D341Med (cell line): ENCODE measurements around the gene GPRIN2.

Experiments
- DNase-seq: peaks from one replicate; pipeline ENCODE4 v3.0.0; 2012; ENCODE audit warnings: low spot score

Gene GPRIN2

DNA sequence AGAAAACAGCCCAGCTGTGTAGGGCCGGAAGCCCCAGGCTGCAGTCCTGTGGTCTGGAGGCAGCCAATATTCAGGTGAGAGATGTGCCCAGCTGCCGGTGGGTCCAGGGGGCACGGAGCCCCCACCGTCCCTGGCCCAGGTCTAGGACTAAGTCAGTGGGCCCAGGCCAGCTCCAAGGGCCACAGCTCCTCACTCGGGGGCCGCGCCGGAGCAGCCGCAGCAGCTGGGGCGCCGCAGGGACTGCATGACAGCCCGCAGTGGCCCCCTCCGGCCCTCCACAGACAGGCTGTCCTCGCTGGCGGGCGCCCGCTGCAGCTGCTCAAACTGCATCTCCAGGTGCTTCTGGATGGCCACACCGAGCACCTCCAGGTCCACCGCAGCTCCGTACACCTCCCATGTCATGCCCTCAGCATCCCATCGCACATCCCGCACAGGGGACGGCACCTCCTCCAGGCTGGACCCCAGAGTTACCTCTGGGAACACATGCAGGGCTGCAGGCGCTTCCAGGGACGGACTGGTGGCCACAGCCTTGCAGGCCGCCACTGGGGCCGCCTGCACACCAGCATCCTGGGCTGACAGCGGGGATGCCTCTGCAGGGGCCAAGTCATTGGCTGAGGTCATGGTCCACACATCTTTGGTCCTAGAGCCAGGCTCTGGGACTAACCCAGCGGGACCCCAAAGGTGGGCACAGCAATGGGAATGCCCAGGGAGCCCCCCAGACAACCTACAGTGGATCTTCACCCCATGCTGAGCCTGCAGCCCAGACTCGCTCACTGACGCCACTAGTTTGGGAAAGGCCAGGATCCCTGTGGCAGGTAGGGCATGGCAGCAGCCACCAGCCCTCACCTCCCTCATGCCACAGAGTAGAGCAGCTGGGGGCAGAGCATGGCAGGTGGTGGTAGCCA, 7.0 kb downstream of the GPRIN2 start:
- no peak for DNase-seq

DNA sequence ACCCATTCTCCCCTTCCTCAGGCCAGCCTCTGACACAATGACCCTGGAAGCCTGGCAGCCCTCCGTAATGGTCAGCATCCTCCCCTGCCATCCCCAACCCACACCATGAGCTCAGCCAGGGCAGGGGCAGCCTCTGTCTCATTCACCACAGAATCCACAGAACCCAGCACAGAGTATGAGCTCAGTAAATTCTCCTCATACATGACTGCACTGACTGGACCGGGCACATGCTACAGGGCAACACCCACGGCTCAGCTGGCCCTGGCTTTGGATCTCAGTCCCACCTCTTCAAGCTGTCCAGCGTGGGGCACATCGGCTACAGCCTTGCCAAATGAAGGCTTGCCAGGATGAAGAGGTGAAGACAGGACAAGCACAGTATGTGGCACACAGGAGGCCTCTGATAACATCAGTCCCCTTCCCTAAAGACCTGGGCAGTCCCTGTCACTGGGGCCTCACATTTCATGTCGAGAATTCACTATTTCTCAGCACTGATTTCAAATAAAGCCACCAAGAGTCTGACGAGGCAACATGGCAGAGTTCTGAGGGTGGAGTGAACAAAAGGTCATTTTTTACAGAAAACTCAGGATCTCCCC, 7.9 kb downstream of the GPRIN2 start:
- no peak for DNase-seq

DNA sequence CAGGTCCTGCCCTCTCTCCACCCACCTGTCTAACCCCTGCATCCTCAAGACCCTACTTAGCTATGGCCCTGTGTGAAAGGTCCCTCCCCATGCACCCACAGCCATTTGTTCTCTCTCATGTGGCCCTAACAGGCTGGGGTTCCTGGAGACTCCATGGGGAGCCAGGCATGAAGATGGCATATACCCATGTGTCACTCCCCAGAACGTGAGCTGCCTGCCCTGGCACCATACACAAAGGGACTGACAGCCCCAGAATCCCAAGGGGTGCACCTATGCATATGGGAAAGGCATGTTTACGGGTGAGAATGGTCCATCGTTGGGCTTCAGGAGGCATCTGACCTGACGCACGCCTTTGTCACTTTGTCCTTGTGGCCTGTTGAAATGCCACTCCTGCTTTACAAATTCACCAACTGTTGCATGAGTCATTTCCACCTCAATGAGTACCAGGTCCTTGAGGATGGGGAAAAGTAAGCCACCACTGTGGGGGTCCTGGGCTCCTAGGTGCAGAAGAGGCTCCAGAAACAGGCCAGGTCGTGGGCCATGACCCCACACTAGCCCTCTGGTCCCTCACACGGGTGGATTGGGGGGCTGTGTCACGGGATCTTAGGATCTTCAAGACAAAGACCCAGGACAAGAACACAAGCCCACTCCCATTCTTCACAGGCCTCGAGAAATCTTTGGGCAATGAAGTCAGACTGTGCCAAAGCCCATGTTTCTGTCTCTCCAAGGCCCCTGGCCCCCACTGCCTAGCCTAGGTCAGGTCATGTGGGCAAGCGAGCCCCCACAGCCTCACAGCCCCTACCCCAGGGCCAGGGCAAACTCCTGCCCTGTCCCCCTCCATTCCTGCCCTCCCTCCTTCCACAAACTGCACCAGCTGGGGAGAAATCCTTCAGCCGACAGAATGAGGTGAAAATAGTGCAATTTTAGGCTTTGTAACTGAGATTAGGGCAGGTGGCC, 8.6 kb downstream of the GPRIN2 start:
- DNase-seq, result no peak

DNA sequence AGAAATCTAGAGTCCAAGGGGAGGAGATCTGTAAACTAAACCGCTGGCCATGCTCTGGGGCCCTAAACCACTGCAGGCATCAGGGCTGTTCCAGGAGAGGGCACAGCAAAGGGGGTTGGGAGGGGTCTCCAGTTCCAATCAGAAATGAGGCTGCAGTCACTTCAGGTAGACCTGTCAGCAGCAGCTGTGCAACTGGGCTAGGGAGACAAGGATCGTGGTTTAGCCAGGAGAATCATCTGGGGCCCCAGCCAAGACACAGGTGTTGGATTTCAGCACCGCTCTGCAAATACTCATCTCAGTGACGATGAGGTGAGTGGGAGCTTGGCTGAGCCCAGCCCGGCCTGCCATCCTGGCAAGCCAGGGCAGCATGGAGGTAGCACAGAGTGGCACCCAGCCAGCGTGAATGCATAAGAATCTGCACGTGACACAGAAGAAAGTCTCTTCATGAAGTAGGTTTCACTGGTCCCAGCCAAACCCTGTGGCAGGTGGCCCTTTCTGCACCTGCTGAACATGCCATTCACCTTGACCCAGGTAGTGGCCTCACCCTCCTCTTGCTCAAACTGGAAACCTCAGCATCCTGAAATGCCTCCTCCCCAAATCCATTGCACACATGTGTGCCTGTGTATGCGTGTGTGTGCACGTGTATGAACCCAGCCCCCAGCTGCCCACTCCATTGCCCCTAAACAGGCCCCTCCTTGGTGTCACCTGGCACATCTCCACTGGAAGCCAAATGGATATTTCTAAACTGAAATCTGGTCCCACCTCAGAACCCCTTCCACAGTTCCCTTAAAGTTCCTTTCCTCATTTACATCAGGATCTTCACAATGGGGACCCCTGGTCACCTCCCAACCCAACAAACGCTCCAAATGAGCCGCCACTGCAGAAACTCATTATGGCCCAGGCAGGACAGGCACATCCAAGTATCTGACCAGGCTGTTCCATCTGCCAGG, 9.6 kb downstream of the GPRIN2 start:
- no peak for DNase-seq

DNA sequence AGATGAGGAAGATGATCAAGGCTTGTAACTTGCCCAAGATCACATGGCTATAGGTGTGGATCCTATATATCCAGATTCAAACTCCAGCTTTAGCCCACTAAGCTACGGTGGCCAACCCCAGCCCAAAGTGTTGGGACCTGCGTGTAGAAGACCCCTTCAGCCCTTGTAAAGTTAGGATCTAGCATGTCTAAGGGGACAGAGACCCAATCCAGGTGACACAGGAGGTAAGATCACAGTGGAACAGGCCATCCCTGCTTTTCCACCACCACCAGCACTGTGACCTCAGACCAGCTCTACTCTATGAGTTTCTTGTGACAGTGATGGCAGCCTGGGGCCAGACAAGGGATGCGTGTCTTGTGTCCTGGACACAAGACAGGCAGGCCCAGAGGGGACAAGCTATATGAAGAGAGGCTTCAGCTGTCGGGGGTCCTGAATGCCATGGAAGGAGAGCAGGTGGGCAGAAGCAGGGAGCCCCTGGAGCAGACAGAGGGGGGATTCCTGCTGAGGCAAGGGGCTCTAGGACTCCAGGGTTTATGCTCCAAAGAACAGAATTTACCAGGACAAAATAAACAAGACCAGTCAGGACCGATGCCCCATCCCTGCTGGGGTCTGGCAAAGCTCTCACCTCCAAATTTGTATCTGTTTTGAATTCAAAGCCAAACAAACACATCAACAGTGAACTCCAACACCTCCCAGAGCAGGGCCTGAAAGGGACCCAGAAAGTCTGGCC, 10.4 kb downstream of the GPRIN2 start:
- no peak for DNase-seq

DNA sequence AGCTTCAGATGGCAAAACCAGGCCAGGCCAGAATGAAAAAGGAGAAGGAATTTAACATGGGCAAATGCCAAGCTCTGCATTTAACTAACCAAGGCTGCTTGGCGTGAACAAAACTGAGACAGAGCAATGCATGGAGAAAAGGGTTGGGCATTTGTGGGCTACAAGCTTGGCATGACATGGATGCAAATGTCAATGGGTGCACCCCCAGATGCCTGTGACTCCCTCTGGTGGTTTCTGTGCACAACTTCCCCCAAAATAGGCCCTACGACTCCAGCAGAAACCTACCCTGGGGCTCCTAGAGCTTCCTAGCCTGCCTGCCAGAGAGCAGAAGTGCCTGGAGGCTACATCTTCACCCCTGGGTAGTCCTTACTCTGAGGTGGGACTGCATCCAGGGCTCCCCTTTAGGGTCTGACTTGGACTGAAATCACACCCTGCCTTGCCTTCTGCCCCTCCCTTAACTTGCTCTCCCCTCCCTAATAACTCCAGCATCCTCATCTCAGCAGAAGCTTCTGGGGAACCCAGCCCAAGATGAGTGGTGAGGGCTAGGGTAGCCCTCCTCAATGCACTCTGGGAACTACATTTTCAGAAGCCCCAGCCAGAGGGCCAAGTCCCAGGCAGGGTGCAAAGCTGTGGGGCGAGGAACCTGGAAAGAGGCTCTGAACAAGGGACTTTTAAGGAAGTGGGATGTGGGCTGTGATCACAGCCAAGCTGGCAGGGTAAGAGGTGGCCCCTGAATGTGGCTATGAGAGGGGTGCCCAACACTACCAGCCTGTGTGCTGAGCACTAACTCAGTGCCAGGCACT, 11.3 kb downstream of the GPRIN2 start:
- no peak for DNase-seq

DNA sequence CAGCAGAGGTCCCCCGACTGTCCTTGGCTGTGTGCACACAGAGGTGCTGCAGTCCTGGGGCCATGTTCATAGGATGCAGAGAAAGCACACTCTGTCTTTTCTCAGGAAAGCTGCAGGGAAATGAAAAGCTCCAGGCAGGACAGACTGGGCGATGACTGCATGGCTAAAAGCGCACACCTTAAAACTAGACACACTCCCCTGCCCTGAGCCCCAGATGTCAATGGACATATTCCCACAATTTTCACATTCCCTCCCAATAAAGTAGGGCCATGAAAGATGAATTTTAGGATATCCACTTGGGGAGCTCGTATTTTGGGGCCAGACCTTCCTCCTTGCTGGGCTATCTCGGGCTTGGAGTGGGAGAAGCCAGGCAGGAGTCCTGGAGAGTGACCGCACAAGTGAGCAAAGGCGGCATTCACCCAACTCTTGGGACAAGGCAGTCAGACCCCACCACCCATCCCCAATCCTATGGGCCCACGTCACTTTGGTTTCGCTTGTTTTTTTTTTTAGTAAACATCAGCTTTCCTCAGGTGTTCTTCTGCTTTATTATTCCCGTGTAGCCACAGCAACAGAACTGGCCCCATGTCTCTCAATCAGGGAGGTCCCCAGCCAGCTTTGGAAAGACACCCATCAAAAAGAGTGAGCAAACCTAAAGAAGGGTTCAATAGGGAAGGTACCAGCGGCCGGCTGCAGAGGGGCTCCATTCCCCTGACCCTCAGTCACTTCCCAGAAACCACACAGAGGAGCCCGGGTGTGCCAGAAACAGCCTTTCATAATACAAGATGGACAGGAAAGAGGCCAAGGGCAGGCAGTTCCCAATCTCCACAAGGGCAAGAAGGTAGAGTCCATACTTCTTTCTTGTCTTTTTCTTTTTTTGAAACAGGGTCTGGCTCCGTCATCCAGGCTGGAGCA, 12.7 kb downstream of the GPRIN2 start:
- no peak for DNase-seq

DNA sequence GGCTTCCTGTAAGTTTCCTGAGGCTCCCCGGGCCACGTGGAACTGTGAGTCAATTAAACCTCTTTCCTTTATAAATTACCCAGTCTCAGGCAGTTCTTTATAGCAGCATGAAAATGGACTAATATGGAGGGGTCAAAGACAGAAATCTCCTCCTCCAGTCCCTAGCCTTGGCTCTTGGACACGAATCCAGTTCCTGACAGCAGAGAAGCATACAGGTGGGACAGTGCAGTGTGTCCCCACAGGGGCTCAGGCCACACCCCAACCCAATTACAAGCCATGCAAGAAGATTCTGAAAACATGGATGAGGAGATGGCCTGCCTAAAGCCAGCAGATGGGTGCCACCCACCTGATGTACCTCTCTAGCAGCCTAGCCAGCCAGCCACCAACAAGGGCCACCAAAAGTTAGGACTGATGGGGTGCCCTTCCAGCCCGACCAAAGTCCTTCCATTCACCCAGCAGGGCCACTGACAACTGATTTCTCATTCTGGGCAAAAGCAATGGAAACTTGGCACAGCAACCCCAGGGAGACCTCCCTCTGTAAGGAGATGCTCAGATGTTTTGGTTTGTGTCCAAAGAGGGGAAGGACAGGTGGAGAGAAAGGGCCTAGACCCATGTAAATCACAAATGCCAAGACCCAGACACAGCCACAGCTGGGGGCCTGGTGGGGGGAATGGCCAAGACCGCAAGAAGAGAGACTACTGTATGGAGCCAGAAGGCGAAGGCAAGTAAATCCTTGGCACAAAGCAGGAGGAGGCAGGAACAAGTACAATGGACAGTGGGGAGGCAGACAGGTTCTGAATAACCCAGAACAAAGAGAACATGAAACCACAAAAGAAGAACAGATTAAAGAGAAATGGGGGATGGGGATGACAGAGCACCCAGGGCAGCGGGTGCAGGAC, 13.6 kb downstream of the GPRIN2 start:
- no peak for DNase-seq

DNA sequence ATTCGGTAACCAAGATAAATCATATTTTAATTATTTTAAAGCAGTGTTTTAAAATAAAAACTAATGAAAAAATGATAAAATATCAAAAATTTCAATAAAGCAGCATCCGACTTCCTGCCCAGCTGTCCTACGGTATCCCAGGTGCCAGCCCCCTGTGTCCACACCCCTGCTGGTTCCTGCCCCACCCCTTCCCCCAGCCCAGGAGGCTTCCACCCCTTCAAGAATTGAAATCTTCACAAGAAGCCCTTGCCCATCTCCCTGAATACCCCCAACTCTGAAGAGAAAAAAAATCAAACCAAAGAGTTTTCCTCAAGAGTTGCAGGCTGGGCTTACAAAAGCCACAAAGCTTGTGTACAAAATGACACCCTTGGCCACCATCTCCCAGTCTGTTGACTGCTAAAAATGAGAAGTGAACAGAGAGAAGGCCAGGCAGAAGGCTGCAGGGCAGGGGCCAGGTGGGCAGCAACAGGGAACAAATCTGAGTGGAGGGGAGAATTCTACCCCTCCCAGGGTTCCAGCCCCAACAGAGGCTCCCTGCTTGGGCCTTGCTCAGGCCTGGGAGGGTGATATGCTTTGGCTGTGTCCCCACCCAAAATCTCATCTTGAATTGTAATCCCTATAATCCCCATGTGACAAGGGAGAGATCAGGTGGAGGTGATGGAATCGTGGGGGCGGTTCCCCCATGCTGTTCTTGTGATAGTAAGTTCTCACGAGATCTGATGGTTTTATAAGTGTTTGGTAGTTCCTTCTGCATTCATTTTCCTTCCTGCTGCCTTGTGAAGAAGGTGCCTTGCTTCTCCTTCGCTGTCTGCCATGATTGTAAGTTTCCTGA, 14.5 kb downstream of the GPRIN2 start:
- no peak for DNase-seq

DNA sequence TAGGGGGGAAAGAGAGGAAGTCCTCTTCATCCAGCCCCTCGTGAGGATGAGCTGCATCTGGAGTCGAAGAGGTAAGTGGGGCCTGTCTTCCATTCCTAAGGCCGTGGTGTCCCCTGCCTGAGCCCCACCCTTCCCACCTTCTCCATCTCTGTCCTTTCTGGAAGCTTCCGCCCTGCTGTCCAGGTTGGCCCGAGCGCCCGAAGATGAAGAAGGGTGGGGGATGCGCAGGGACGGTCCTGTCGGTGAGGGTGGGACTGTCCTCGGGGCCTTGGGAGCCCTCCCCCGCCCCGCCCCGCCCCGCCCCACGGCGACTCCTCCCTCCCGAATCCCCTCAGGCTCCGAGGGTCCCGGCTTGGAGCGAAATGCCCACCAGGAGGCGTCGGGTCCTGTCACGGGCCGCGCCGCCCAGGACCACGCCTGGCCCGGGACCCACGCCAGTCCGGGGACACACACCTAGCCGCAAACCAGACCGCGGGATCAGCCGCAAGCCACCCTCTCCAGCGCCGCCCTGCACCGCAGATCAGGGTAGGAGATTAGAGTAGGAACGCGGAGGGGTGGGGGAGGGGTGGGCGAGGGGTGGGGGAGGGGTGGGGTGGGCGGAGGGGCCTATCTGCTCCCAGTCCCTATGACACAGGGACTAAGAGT, 15.3 kb downstream of the GPRIN2 start:
- DNase-seq, result no peak

DNA sequence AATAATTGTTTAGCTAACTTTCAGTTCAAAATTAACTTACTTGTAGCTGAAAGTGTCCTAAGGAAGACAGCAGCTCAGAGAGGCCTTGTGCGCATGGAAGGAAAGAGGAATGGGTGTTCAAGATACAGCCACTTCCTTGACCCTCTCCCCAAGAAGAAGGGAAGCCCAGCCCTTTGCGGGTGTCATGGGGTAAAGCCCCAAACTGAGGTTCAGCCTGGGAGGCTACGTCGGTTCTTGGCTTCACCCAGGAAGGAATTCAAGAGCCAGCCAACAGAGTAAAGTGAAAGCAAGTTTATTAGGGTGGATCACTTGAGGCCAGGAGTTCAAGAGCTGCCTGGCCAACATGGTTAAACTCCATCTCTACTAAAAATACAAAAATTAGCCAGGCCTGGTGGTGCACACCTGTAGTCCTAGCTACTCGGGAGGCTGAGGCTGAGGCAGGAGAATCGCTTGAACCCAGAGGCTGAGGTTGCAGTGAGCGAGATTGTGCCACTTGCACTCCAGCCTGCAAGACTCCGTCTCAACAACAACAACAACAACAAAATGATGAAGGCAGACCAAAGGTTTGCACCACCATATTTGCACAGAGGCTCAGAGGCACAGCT, 15.9 kb downstream of the GPRIN2 start:
- no peak for DNase-seq

DNA sequence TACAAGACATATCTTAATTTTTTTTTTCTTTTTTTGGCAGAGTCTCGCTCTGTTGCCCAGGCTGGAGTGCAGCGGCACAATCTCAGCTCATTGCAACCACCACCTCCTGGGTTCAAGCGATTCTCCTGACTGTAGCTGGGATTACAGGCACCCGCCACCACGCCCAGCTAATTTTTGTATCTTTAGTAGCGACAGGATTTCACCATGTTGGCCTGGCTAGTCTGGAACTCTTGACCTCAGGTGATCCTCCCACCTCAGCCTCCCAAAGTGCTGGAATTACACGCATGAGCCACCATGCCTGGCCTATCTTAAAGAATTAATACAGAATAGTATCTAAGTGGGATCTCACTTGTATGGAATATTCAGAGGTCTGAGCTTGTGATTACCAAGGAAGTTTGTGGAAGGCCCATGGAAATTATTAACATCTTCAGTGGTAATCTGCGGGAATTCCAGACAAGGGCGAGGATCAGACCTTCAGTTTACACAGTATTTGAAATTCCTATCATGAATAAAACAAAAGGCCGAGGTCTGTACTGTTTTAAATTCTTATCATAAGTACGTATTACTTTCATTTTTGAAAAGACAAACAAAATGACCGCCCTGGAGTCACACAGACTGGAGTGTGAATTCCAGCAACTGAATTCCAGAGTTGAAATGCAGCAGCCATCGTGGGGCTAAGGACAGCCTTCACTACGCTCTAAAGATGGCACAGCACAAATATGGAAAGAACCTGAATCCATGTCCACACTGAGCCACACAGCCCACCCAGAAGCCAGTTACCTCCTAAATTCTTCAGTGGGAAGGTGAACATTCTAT, 16.7 kb downstream of the GPRIN2 start:
- no peak for DNase-seq

DNA sequence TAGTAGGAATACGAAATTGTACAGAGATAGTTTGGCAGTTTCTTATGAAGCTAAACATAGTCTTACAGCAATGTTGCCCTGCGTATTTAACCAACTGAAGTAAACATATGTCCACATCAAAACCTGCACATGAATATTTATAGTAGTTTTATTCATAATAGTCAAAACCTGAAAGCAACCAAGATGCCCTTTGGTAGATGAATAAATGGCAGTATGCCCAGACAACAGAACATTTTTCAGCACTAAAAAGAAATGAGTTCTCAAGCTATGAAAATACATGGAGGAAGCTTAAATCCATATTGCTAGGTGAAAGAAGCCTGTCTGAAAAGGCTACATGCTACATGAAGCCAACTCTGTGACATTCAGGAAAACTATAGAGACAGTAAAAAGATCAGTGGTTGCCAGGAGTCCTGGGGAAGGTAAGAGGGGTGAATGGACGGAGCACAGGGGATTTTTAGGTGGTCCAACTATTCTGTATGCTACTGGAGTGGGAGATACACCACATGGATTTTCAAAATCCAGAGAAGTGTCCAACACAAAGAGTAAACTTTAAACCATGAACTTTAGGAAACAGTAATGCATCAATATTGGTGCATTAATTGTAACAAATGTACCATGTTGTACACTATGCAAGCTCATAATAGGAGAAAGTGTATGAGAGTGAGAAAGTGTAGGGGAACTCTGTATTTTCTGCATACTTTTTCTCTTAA, 17.6 kb downstream of the GPRIN2 start:
- no peak for DNase-seq

DNA sequence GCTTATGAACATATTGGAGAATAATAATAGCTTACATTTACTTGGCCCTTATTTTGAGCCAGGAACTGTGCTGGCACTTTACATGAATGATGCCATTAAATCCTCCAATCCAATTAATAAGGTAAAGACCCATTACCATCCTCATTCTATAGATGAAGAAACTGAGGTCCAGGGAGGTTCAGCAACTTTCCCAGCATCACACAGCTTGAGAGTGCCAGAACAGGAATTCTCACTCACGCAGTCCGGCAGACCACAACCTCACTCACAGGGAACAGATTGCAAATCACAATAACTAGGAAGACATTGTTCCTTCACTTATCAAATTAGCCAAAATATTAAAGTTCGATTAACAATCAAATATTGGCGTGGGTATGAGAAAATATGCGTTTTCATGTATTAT, 18.3 kb downstream of the GPRIN2 start:
- no peak for DNase-seq
